Choroid plexus epithelial cell (primary cell): ENCODE results near the gene MTG1.

ENCODE experiments used
- DNase-seq: peaks from one replicate; pipeline ENCODE4 v3.0.0-alpha.2; 2010; ENCODE audit warnings: low read depth
- H3K4me3 ChIP-seq: 2 replicates; pipeline ENCODE4 v1.5.1; 2011; ENCODE audit warnings: low read depth, mild to moderate bottlenecking, control low read depth, low read length, moderate library complexity
- CTCF ChIP-seq: conservative IDR thresholded peaks from 2 replicates; pipeline ENCODE4 v1.5.1; 2011; ENCODE audit warnings: low read depth, mild to moderate bottlenecking, control low read depth, inconsistent platforms, low read length, moderate library complexity

Gene MTG1

GRCh38 chr10:133444342-133445267 is 50.6 kb downstream of the MTG1 start:
- DNase-seq: no peak
- H3K4me3 ChIP-seq: no peak overlapping the region
- TF ChIP-seq CTCF: no peak

GRCh38 chr10:133445268-133445732 is 51.3 kb downstream of the MTG1 start:
- DNase-seq: no peak
- no peak overlapping the region for H3K4me3 ChIP-seq
- no peak for TF ChIP-seq CTCF

DNA sequence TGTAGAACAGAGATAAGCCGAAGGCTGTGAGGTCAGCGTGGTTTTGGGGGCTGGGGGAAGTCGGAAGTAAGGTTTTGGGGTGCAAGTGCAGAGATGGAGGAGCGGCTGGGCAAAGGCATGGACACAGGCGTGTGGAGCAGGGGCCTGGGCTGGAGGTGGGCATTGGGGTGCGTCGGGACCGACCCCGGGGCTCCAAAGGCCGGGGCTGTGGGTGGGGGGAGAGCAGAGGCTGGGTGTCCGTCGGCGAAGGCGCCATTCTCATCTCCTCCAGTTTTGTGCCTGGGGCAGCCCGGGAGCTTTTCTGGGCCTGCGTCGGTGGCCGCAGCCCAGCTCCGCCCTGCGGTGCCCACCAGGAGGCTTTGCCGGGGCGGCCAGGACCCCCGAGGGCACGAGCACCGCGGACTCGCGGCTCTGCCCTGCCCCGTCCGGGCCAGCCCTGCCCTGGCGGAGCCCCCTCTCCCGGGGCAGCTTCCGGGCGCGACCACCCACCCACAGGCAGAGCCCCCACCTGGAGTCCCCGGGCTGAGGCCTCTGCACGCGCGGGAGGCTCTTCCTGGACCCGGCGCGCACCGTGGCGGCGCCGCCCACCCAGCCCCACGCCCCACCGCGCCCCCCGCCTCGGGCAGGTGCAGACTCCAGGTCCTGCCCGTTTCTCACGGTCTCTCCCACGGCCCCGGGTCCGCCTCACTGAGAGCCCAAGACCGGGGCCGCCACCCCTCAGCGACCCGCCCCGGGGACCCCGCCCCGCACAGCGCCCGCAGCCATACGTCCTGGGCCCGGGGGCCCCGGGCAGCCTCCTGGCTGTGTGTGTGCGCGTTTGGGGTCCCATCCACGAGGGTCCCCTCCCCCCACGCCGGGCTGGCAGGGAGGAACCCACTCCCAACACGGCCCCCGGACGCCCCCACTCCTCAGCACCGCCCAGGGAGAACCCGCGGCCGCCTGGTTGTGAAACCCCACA is 52.1 kb downstream of the MTG1 start:
- DNase-seq: no peak
- no peak for TF ChIP-seq CTCF
- H3K4me3 ChIP-seq: no peak overlapping the region

DNA sequence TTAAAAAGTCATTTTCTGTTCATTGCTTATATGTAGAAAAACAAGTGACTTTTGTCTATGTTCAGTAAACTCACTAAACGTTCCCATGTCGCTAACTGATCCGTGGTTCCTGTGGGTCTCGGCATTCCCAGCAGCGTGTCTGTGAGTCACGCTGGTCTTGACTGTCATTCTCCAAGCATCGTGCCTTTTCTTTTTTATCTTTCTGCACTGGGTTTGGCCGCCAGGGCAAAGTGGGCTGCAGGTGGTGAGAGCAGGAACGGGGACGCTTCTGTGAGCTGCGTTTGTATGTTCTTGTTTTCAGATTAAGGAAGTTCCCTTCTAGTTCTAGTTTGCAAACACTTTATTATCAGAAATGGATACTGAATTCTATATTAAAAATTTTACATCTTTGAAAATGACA is 53.0 kb downstream of the MTG1 start:
- no peak overlapping the region for H3K4me3 ChIP-seq
- DNase-seq: no peak
- no peak for TF ChIP-seq CTCF

DNA sequence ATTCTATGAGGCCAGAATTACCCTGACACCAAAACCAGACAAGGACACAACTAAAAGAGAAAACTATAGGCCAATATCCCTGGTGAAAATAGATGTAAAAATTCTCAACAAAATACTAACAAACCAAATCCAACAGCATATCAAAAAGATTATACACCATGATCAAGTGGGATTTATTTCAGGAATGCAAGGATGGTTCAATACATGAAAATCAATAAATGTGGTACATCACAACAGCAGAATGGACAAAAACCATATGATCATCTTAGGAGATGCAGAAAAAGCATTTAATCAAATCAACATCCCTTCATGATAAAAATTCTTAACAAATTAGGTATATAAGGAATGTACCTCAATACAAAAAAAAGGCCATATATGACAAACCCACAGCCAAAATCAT is 54.2 kb downstream of the MTG1 start:
- H3K4me3 ChIP-seq: no peak overlapping the region
- TF ChIP-seq CTCF: no peak
- DNase-seq: no peak

- no peak for DNase-seq
- TF ChIP-seq CTCF: no peak
- H3K4me3 ChIP-seq: no peak overlapping the region
These were observed 57.4 kb downstream of the MTG1 start for GRCh38 chr10:133451346-133451745.
